Vagina (tissue), 2 donors: ENCODE data around the gene TRIM24.

ENCODE experiments used
- CTCF ChIP-seq, 3 experiments: fragments of 450-650 bp in 2 of 3; fragments of 200-600 bp in 1 of 3; sonication (generic) in 1 of 3; IDR thresholded peaks; one replicate each; pipeline ENCODE4 v1.5.1; 2017 to 2019; ENCODE audit warnings: antibody characterized with exemption in 3 of 3, mild to moderate bottlenecking in 2 of 3, moderate library complexity in 2 of 3
- POLR2A ChIP-seq, 2 donors: fragments of 450-650 bp; IDR thresholded peaks; one replicate each; pipeline ENCODE4 v1.6.1; 2017; ENCODE audit warnings: antibody characterized with exemption in 2 of 2, mild to moderate bottlenecking in 2 of 2, moderate library complexity in 2 of 2
- POLR2AphosphoS5 ChIP-seq, 2 donors: sonication (generic); formaldehyde crosslinking; IDR thresholded peaks; one replicate each; pipeline ENCODE4 v1.9.0; 2017; ENCODE audit warnings: antibody characterized with exemption in 2 of 2, mild to moderate bottlenecking in 2 of 2, low read depth in 1 of 2; ENCODE audit not compliant: insufficient read depth in 1 of 2

DNA sequence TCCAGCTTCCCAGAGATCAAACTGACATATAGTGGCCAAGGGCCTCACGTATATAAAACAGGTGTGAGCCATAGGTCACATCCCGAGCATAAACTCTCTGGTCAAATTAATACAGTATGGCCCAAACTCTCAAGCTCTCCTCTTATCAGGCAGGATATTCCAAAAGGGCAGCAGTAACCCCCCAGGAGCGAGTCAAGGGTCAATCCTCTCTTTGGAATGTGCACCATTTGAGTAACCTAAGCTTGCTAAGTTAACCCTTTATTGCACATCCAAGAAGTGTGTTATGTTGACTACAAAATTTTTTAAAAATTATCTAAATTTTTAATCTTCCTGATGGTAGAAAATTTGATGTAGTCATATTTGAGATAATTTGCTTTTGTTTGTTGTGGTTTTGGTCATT lies 4.5 kb upstream of the TRIM24 start:
- no peak for TF ChIP-seq CTCF (IDR thresholded peaks at IDR 0.05)
- TF ChIP-seq POLR2A (IDR thresholded peaks at IDR 0.05), result no peak
- TF ChIP-seq POLR2AphosphoS5 (IDR thresholded peaks at IDR 0.05; ENCODE audit: insufficient read depth in 1 of 2, low read depth in 1 of 2), result no peak
